HL-60 (cell line): ENCODE measurements around the gene CD99.

Experiments used
- CTCF ChIP-seq: IDR thresholded peaks from one replicate; pipeline ENCODE4 v1.5.1; 2011; ENCODE audit warnings: low read length, control low read depth, inconsistent platforms; ENCODE audit not compliant: insufficient read depth
- GABPA ChIP-seq: IDR thresholded peaks from 2 replicates; pipeline ENCODE4 v1.6.1; 2012; ENCODE audit warnings: low read depth
- SPI1 ChIP-seq: IDR thresholded peaks from 2 replicates; pipeline ENCODE4 v1.6.1; 2012; ENCODE audit warnings: low read depth, mild to moderate bottlenecking, borderline replicate concordance

DNA sequence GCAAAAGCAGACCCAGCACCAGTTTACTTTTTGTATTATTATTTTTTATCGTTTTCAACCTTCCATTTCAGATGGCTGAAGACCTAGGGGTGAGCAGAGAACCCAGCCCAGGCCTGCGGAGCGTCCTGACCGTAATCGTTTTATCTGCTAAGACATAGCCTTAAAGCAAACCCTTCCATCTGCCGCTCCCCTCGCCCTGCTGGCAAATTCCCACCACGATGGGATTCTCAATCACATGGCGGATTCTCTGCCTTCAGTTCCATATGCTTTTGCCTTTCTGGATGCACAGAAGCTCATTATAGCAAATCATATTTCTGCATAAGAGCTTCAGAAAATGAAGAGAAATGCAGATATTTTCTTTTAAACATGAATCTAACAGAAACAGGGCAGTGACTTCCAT, 42.2 kb downstream of the CD99 start:
- TF ChIP-seq CTCF = no peak
- no peak for TF ChIP-seq GABPA
- TF ChIP-seq SPI1 = no peak
